K562 (cell line): ENCODE measurements around the gene SLC24A4. TPM values are rescaled to one million over a fixed set of nuclear protein-coding genes. Genes with fewer than 3 reads are reported as not detected.

Experiments
- ATAC-seq: fragments of 200-7000 bp; cut with Tn5 transposase; 3 replicates; pipeline ENCODE4 v1.9.1; 2020; ENCODE audit warnings: moderate library complexity
- BruUV-seq: library from RNA; stranded (reverse); fragments of 400-500 nt; replicated peaks from 2 replicates; lab custom pipeline; 2021; lab: Mats Ljungman, UMichigan
- CTCF ChIA-PET: fragments of 300-600 bp; formaldehyde crosslinking; extraction: SDS; loops from one replicate; lab custom pipeline; 2021; ENCODE audit warnings: low intra/inter-chr PET ratio; lab: Yijun Ruan, JAX
- POLR2A ChIA-PET: fragments of 300-600, 350-650 bp; sonication (Branson Sonifier 250); formaldehyde crosslinking; extraction: SDS; loops from one replicate; lab custom pipeline; 2021; ENCODE audit warnings: antibody characterized with exemption, inconsistent platforms; lab: Yijun Ruan, JAX
- DNase-seq, 4 experiments: peaks; one replicate each; pipeline versions ENCODE4 v3.0.0 to v3.0.0-alpha.2; 2011 to 2018; ENCODE audit warnings: low spot score in 3 of 4, mixed read lengths in 3 of 4; ENCODE audit errors: extremely low read depth in 1 of 4
- FAIRE-seq: peaks from 2 replicates; lab custom pipeline; 2011; peaks lifted over from hg19 to GRCh38; lab: Jason Lieb, UNC
- H2AFZ ChIP-seq: 2 replicates; pipeline ENCODE4 v1.6.0; 2011; ENCODE audit warnings: low read depth, low read length, control low read depth, inconsistent platforms
- H3K27ac ChIP-seq: fragments of 200-600 bp; 3 replicates; pipeline ENCODE4 v1.8.0; 2011; ENCODE audit warnings: low read depth, mild to moderate bottlenecking, control low read depth, inconsistent platforms, low read length, moderate library complexity, mixed read lengths; ENCODE audit errors: extremely low read depth
- H3K27me3 ChIP-seq, 2 experiments: fragments of 300-600 bp in 1 of 2; 2 replicates in 1 of 2; 3 replicates in 1 of 2; pipeline versions ENCODE4 v1.6.0 to v1.8.0; 2011; ENCODE audit warnings: inconsistent platforms in 2 of 2, low read length in 2 of 2, mild to moderate bottlenecking in 1 of 2, mixed read lengths in 1 of 2, moderate library complexity in 1 of 2; ENCODE audit not compliant: control insufficient read depth in 2 of 2, insufficient read depth in 2 of 2
- H3K36me3 ChIP-seq: fragments of 300-600 bp; 3 replicates; pipeline ENCODE4 v1.8.0; 2011; ENCODE audit warnings: mild to moderate bottlenecking, low read length, inconsistent platforms; ENCODE audit not compliant: control insufficient read depth, insufficient read depth
- H3K4me1 ChIP-seq, 2 experiments: fragments of 200-600 bp in 1 of 2; replicated peaks in 1 of 2; 2 replicates in 1 of 2; 3 replicates in 1 of 2; pipeline versions ENCODE4 v1.5.1 to v1.8.0; 2011; ENCODE audit warnings: inconsistent platforms in 2 of 2, low read length in 2 of 2, mild to moderate bottlenecking in 1 of 2, mixed read lengths in 1 of 2, moderate library complexity in 1 of 2; ENCODE audit not compliant: control insufficient read depth in 2 of 2, insufficient read depth in 2 of 2
- H3K4me2 ChIP-seq: 2 replicates; pipeline ENCODE4 v1.6.1; 2011; ENCODE audit warnings: low read length, control low read depth, inconsistent platforms, mixed read lengths; ENCODE audit not compliant: insufficient read depth
- H3K4me3 ChIP-seq: fragments of 200-600 bp; sonication (generic), shearing (Covaris generic); 2 replicates; pipeline ENCODE4 v1.5.1; 2016; ENCODE audit warnings: control low read depth, inconsistent platforms
- H3K79me2 ChIP-seq: fragments of 200-600 bp; 3 replicates; pipeline ENCODE4 v1.8.0; 2011; ENCODE audit warnings: low read length, inconsistent platforms; ENCODE audit not compliant: control insufficient read depth, insufficient read depth
- H3K9ac ChIP-seq, 2 experiments: 2 replicates each; pipeline versions ENCODE4 v1.6.0 to v1.6.1; 2011; ENCODE audit warnings: low read depth in 2 of 2, low read length in 2 of 2, control low read depth in 1 of 2, inconsistent platforms in 1 of 2, mild to moderate bottlenecking in 1 of 2, mixed read lengths in 1 of 2; ENCODE audit not compliant: insufficient read depth in 1 of 2
- H3K9me1 ChIP-seq: one replicate; pipeline ENCODE4 v1.6.0; 2011; ENCODE audit warnings: inconsistent platforms, mild to moderate bottlenecking, low read length, moderate library complexity; ENCODE audit not compliant: control insufficient read depth, insufficient read depth
- H3K9me3 ChIP-seq: replicated peaks from 2 replicates; pipeline ENCODE4 v1.5.1; 2011; ENCODE audit warnings: low read depth, low read length, inconsistent platforms; ENCODE audit not compliant: control insufficient read depth, insufficient read depth
- H4K20me1 ChIP-seq: replicated peaks from 2 replicates; pipeline ENCODE4 v1.6.1; 2011; ENCODE audit warnings: low read length, inconsistent platforms, mixed read lengths; ENCODE audit not compliant: control insufficient read depth, insufficient read depth
- ARID1B ChIP-seq: fragments of 450-650 bp; IDR thresholded peaks from 2 replicates; pipeline ENCODE4 v1.6.1; 2016; ENCODE audit warnings: antibody characterized with exemption, mild to moderate bottlenecking, inconsistent platforms
- BRF1 ChIP-seq: IDR thresholded peaks from 3 replicates; pipeline ENCODE4 v1.6.1; 2011; ENCODE audit warnings: borderline replicate concordance, mild to moderate bottlenecking; ENCODE audit not compliant: insufficient read length; ENCODE audit errors: extremely low read depth
- CEBPG ChIP-seq, 3 experiments: fragments of 200-800 bp in 1 of 3; sonication (Bioruptor generic) in 1 of 3; sonication (generic) in 1 of 3; formaldehyde crosslinking in 1 of 3; IDR thresholded peaks in 2 of 3; conservative IDR thresholded peaks in 1 of 3; 2 replicates each; pipeline versions ENCODE4 v1.6.1 to v1.8.0; 2016 to 2022; ENCODE audit warnings: missing compliant biosample characterization in 2 of 3, missing genetic modification characterization in 2 of 3, mild to moderate bottlenecking in 1 of 3, missing genetic modification reagents in 1 of 3
- HMG20B ChIP-seq: fragments of 250-450 bp; sonication (Bioruptor Pico); IDR thresholded peaks from 2 replicates; pipeline ENCODE4 v1.5.0; 2021; ENCODE audit warnings: mild to moderate bottlenecking
- KDM4B ChIP-seq, 2 experiments: fragments of 450-650 bp in 1 of 2; sonication (generic) in 1 of 2; IDR thresholded peaks; 2 replicates each; pipeline ENCODE4 v1.6.1; 2016 to 2017; ENCODE audit warnings: borderline replicate concordance in 2 of 2, antibody characterized with exemption in 1 of 2, low read depth in 1 of 2, mild to moderate bottlenecking in 1 of 2
- MIER1 ChIP-seq: fragments of 450-650 bp; IDR thresholded peaks from 2 replicates; pipeline ENCODE4 v1.6.1; 2016; ENCODE audit warnings: antibody characterized with exemption, mild to moderate bottlenecking, low read depth
- PTBP1 ChIP-seq: fragments of 200-400 bp; formaldehyde crosslinking; IDR thresholded peaks from 2 replicates; pipeline ENCODE4 v1.6.1; 2017; ENCODE audit warnings: low read depth, low read length
- RHOXF2B ChIP-seq: fragments of 250-450 bp; sonication (Bioruptor Pico); conservative IDR thresholded peaks from 2 replicates; pipeline ENCODE4 v1.5.1; 2021
- U2AF1 ChIP-seq: fragments of 200-400 bp; formaldehyde crosslinking; optimal IDR thresholded peaks from 2 replicates; pipeline ENCODE3; 2017; ENCODE audit warnings: mild to moderate bottlenecking, low read depth, low read length, moderate library complexity
- XRCC5 ChIP-seq: fragments of 200-400 bp; formaldehyde crosslinking; IDR thresholded peaks from 2 replicates; pipeline ENCODE4 v1.6.1; 2017; ENCODE audit warnings: low read depth, mild to moderate bottlenecking, low read length
- ZNF707 ChIP-seq: fragments of 250-450 bp; sonication (Bioruptor Pico); conservative IDR thresholded peaks from 2 replicates; pipeline ENCODE4 v1.8.0; 2022; ENCODE audit warnings: inconsistent platforms, mild to moderate bottlenecking, moderate library complexity
- ZNF830 ChIP-seq: fragments of 250-450 bp; sonication (Bioruptor Pico); IDR thresholded peaks from 2 replicates; pipeline ENCODE4 v1.5.0; 2021; ENCODE audit warnings: mild to moderate bottlenecking
- WGBS: fragments of 100-300 bp; shearing (Covaris generic); methylation state at CpG from one replicate; pipeline ENCODE4 v1.1.6; 2016; ENCODE audit warnings: low coverage, mixed read lengths; ENCODE audit not compliant: insufficient coverage; ENCODE audit errors: missing lambda C conversion rate; 5-methylcytosine and 5-hydroxymethylcytosine counted together
- in situ Hi-C: fragments of 300-500 bp; cut with MboI; formaldehyde crosslinking; loops from 4 replicates; pipeline ENCODE4 v1.15.0; 2018; ENCODE audit warnings: inconsistent platforms, mixed read lengths
- intact Hi-C: fragments of 100-400 bp; cut with micrococcal nuclease; formaldehyde crosslinking; loops from 2 replicates; pipeline ENCODE4 v1.14.2; 2022
- polyA plus RNA-seq, 8 experiments: library from polyadenylated mRNA; depleted of rRNA in 4 of 8; stranded (reverse) in 5 of 8; unstranded in 3 of 8; fragments of >200 nt; fragmentation: Nextera tagmentation in 2 of 8; fragmentation: Illumina TruSeq in 1 of 8; extraction: Ambion mirVana in 2 of 8; extraction: Trizol in 1 of 8; gene quantifications; 2 replicates each; pipeline versions ENCODE4 v1.2.1 to v1.2.3, GENCODE V29; 2011 to 2014; ENCODE audit warnings: inconsistent platforms in 1 of 8, missing spikeins in 1 of 8
- total RNA-seq, 7 experiments: library from RNA; depleted of rRNA in 6 of 7; stranded (reverse); fragments of >200 nt in 6 of 7; fragmentation: Illumina TruSeq in 2 of 7; extraction: Trizol in 2 of 7; gene quantifications; 2 replicates each; pipeline versions ENCODE4 v1.2.1 to v1.2.3, GENCODE V29; 2011 to 2021; ENCODE audit warnings: low replicate concordance in 1 of 7
- TF ChIP-seq, protein P1 (sequence below), 2 experiments: fragments of 450-650 bp in 1 of 2; sonication (generic) in 1 of 2; formaldehyde crosslinking in 1 of 2; IDR thresholded peaks in 1 of 2; conservative IDR thresholded peaks in 1 of 2; 2 replicates each; pipeline versions ENCODE4 v1.6.1 to v1.8.1; 2016 to 2023; ENCODE audit warnings: mild to moderate bottlenecking in 2 of 2, moderate library complexity in 2 of 2, inconsistent platforms in 1 of 2, missing genetic modification reagents in 1 of 2
- TF ChIP-seq, protein P2 (sequence below): sonication (generic); formaldehyde crosslinking; IDR thresholded peaks from 2 replicates; pipeline ENCODE4 v1.8.1; 2023; ENCODE audit warnings: mild to moderate bottlenecking, missing genetic modification reagents, moderate library complexity

Gene SLC24A4
- total and polyA plus RNA-seq, 9 of the 15 experiments (the other 6 are each of a cell fraction or from before 2014, with no cell fraction given), result not detected

DNA sequence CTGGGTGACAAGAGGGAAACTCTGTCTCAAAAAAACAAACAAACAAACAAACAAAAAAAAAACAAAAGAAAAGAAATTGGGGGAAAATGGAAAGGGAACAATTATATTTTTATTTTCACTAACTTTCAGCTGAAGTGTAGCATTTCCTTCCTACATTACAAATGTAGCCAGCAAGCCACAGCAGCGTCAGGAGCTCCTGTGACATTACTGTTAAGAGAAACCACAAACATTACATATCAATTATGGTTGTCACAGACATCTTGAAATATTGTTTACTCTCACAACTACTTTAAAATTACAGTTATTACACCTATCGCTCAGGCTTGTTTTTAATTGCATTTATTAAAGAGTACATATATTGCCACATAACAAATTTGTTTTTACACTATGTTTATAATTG lies 49.8 kb upstream of the SLC24A4 start:
- ATAC-seq (no peak), FAIRE-seq (no peak)
- H3K4me1 ChIP-seq, result no peaks in the 10 kb centered on the region
- no peak overlapping the region for H3K4me3 ChIP-seq
- CTCF ChIA-PET, result no interaction called here
- no peaks in the 10 kb centered on the region for H3K9me1 ChIP-seq
- H3K27ac ChIP-seq, result no peak overlapping the region
- no peaks in the 10 kb centered on the region for H3K36me3 ChIP-seq
- BruUV-seq, result no TSS peak
- H2AFZ ChIP-seq, result no peak overlapping the region
- H3K9me3 ChIP-seq, result no peaks in the 10 kb centered on the region
- H4K20me1 ChIP-seq, result no peaks in the 10 kb centered on the region
- TF ChIP-seq ZNF830 (CRISPR knock-in tag), result no peak
- no peak for TF ChIP-seq PTBP1
- TF ChIP-seq HMG20B (CRISPR knock-in tag), result no peak
- no peak for TF ChIP-seq CEBPG (CRISPR knock-in tag; IDR thresholded peaks at IDR 0.05)
- TF ChIP-seq CEBPG (tag; conservative IDR thresholded peaks at IDR 0.05 in 1 of 2, IDR thresholded peaks at IDR 0.05 in 1 of 2), result no peak
- TF ChIP-seq, all 486 proteins: peak for 0
- H3K79me2 ChIP-seq, result no peaks in the 10 kb centered on the region
- H3K4me2 ChIP-seq, result no peak overlapping the region
- 0% methylated on average over 2 of the region's 2 CpGs for WGBS
- H3K9ac ChIP-seq, result no peak overlapping the region
- POLR2A ChIA-PET, result no interaction called here
- peaks cover 0 to 11% of the 10 kb centered on the region in 2 experiments; a peak in 2 of 5 replicates for H3K27me3 ChIP-seq
- in situ Hi-C loops, result no loop called here
- intact Hi-C loops, result no loop called here
- DNase-seq, result no peak

DNA sequence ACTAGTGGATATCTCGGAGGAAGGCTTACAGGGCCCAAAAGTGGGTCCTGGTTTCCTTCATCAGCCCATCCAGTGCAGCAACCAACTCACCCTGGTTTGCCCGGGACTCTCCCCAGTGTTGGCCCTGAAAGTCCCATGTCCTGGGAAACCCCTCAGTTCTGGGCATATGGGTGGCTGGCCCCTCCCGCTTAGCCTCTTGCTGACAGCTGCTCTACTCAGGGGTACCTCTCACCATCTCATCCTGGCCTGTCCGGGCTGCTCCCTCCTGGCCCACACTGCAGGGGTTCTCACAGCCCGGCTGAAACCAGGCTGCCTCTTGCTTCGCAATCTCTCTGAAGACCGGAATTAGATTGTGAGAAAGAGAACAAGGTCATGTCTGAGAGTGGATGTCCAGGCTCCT lies 48.9 kb upstream of the SLC24A4 start:
- Histone ChIP-seq H2AFZ (no peak overlapping the region), H3K79me2 (no peaks in the 10 kb centered on the region), H3K27me3 (peaks cover 0 to 11% of the 10 kb centered on the region in 2 experiments; a peak in 2 of 5 replicates), H3K4me1 (no peaks in the 10 kb centered on the region), H4K20me1 (no peaks in the 10 kb centered on the region), H3K9me3 (no peaks in the 10 kb centered on the region), H3K4me2 (no peak overlapping the region), H3K9ac (no peak overlapping the region), H3K27ac (no peak overlapping the region), H3K4me3 (no peak overlapping the region), H3K9me1 (no peaks in the 10 kb centered on the region), H3K36me3 (no peaks in the 10 kb centered on the region)
- FAIRE-seq (no peak), DNase-seq (no peak), ATAC-seq (no peak)
- 0% methylated on average over 3 of the region's 7 CpGs for WGBS
- no TSS peak for BruUV-seq
- ChIA-PET POLR2A (no interaction called here), CTCF (no interaction called here)
- intact Hi-C loops, result no loop called here
- in situ Hi-C loops, result no loop called here
- TF ChIP-seq U2AF1 (no peak), XRCC5 (no peak), ARID1B (no peak), RHOXF2B (no peak), ZNF707 (CRISPR knock-in tag) (no peak), KDM4B (IDR thresholded peaks at IDR 0.05; ENCODE audit: borderline replicate concordance in 2 of 2, low read depth in 1 of 2) (no peak), MIER1 (no peak), BRF1 (no peak)
- TF ChIP-seq, protein P1, sequence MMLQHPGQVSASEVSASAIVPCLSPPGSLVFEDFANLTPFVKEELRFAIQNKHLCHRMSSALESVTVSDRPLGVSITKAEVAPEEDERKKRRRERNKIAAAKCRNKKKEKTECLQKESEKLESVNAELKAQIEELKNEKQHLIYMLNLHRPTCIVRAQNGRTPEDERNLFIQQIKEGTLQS (IDR thresholded peaks at IDR 0.05), result no peak
- TF ChIP-seq, protein P1 (CRISPR knock-in tag; conservative IDR thresholded peaks at IDR 0.05), result no peak
- TF ChIP-seq, protein P2, sequence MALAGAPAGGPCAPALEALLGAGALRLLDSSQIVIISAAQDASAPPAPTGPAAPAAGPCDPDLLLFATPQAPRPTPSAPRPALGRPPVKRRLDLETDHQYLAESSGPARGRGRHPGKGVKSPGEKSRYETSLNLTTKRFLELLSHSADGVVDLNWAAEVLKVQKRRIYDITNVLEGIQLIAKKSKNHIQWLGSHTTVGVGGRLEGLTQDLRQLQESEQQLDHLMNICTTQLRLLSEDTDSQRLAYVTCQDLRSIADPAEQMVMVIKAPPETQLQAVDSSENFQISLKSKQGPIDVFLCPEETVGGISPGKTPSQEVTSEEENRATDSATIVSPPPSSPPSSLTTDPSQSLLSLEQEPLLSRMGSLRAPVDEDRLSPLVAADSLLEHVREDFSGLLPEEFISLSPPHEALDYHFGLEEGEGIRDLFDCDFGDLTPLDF (CRISPR knock-in tag), result no peak
